Esophagus squamous epithelium (tissue), 5 donors: ENCODE results near the gene CDC34. TPM values are rescaled to one million over a fixed set of nuclear protein-coding genes. Genes with fewer than 3 reads are reported as not detected.

Experiments used
- DNase-seq: peaks from one replicate; lab custom pipeline; 2025; lab: John Stamatoyannopoulos, UW
- H3K27ac ChIP-seq, 4 donors: fragments of 200-600 bp; sonication (generic); one replicate each; pipeline ENCODE4 v1.5.1; 2016 to 2019; ENCODE audit warnings: mild to moderate bottlenecking in 1 of 4
- H3K27me3 ChIP-seq, 4 donors: fragments of 200-600 bp; sonication (generic); 1 replicate in 3 of 4; 2 replicates in 1 of 4; pipeline versions ENCODE4 v1.5.1 to v1.6.0; 2017 to 2021; ENCODE audit warnings: antibody characterized with exemption in 1 of 4
- H3K36me3 ChIP-seq, 3 donors: fragments of 200-600 bp; sonication (generic); one replicate each; pipeline ENCODE4 v1.5.1; 2016 to 2019
- H3K4me1 ChIP-seq, 3 donors: fragments of 200-600 bp; sonication (generic); one replicate each; pipeline ENCODE4 v1.5.1; 2017 to 2019
- H3K4me3 ChIP-seq, 4 donors: fragments of 200-600 bp; sonication (generic); 1 replicate in 3 of 4; 2 replicates in 1 of 4; pipeline ENCODE4 v1.5.1; 2016 to 2019; ENCODE audit warnings: mild to moderate bottlenecking in 2 of 4, moderate library complexity in 1 of 4
- H3K9me3 ChIP-seq, 3 donors: fragments of 200-600 bp; sonication (generic); one replicate each; pipeline ENCODE4 v1.5.1; 2016 to 2019
- CTCF ChIP-seq, 6 experiments: fragments of 450-650 bp in 4 of 6; fragments of 200-600 bp in 2 of 6; sonication (generic) in 2 of 6; IDR thresholded peaks; one replicate each; pipeline ENCODE4 v1.5.1; 2016 to 2019; ENCODE audit warnings: antibody characterized with exemption in 6 of 6, mild to moderate bottlenecking in 4 of 6, moderate library complexity in 4 of 6
- POLR2A ChIP-seq, 4 donors: fragments of 450-650 bp; IDR thresholded peaks; one replicate each; pipeline ENCODE4 v1.6.1; 2017; ENCODE audit warnings: antibody characterized with exemption in 4 of 4, mild to moderate bottlenecking in 4 of 4, moderate library complexity in 3 of 4
- WGBS, 2 donors: methylation state at CpG; one replicate each; pipeline ENCODE4 v1.1.5; 2018; 5-methylcytosine and 5-hydroxymethylcytosine counted together
- intact Hi-C: fragments of 100-400 bp; cut with DNase I; formaldehyde crosslinking; loops from one replicate; pipeline ENCODE4 v1.15.0; 2022
- total RNA-seq, 4 donors: library from RNA; depleted of rRNA; stranded (reverse); fragments of >200 nt; gene quantifications; one replicate each; pipeline ENCODE4 v1.1.0, GENCODE V29; 2016
- donor health status: DM: yes; HTN: yes; CAD: no.

Gene CDC34
- total RNA-seq, 4 donors from 2014 or later = 33.5 to 53.5 (median 34.5) TPM

GRCh38 chr19:547117-547516 lies 15.6 kb downstream of the CDC34 start:
- H3K27ac ChIP-seq = no peak overlapping the region
- intact Hi-C loops = no loop called here
- peaks cover 0 to 33% (median 0%) of the 10 kb centered on the region in 4 donors for H3K27me3 ChIP-seq
- peaks cover 0 to 12% (median 5%) of the 10 kb centered on the region in 3 donors for H3K36me3 ChIP-seq
- H3K4me1 ChIP-seq = peaks cover 0 to 10% (median 0%) of the 10 kb centered on the region in 3 donors
- DNase-seq = no peak
- H3K9me3 ChIP-seq = no peaks in the 10 kb centered on the region
- no peak overlapping the region for H3K4me3 ChIP-seq
- 79 to 91% methylated on average over 3 of the region's 15 CpGs for WGBS, 2 donors
- TF ChIP-seq POLR2A (IDR thresholded peaks at IDR 0.05) (no peak), CTCF (IDR thresholded peaks at IDR 0.05) (no peak)

GRCh38 chr19:547836-548720 lies 16.5 kb downstream of the CDC34 start:
- no peaks in the 10 kb centered on the region for H3K9me3 ChIP-seq
- no peak overlapping the region for H3K27ac ChIP-seq
- H3K36me3 ChIP-seq = peaks cover 0 to 3% (median 0%) of the 10 kb centered on the region in 3 donors
- WGBS, 2 donors = 79% methylated on average over 7 to 17 of the region's 26 CpGs
- peaks cover 0 to 40% (median 0%) of the 10 kb centered on the region in 4 donors for H3K27me3 ChIP-seq
- no peak for DNase-seq
- no peak overlapping the region for H3K4me3 ChIP-seq
- intact Hi-C loops = no loop called here
- no peak for TF ChIP-seq POLR2A (IDR thresholded peaks at IDR 0.05)
- TF ChIP-seq CTCF (IDR thresholded peaks at IDR 0.05) = no peak
- peaks cover 0 to 10% (median 0%) of the 10 kb centered on the region in 3 donors for H3K4me1 ChIP-seq

- TF ChIP-seq POLR2A (IDR thresholded peaks at IDR 0.05) = no peak
- no peak for TF ChIP-seq CTCF (IDR thresholded peaks at IDR 0.05)
- H3K27ac ChIP-seq = no peak overlapping the region
- WGBS, 2 donors = 52 to 88% methylated on average over 5 to 12 of the region's 52 CpGs
- DNase-seq = no peak
- H3K36me3 ChIP-seq = no peaks in the 10 kb centered on the region
- peaks cover 0 to 40% (median 0%) of the 10 kb centered on the region in 4 donors for H3K27me3 ChIP-seq
- intact Hi-C loops = no loop called here
- H3K4me3 ChIP-seq = no peak overlapping the region
- H3K9me3 ChIP-seq = no peaks in the 10 kb centered on the region
- H3K4me1 ChIP-seq = peaks cover 0 to 6% (median 0%) of the 10 kb centered on the region in 3 donors
These were observed 17.6 kb downstream of the CDC34 start for GRCh38 chr19:548886-549830.

GRCh38 chr19:554817-555216 lies 23.3 kb downstream of the CDC34 start:
- intact Hi-C loops = no loop called here
- DNase-seq = no peak
- Histone ChIP-seq H3K4me1 (peaks cover 0 to 24% (median 4%) of the 10 kb centered on the region in 3 donors), H3K4me3 (no peak overlapping the region), H3K27me3 (peaks cover 0 to 21% (median 0%) of the 10 kb centered on the region in 4 donors), H3K27ac (no peak overlapping the region), H3K9me3 (no peaks in the 10 kb centered on the region), H3K36me3 (no peaks in the 10 kb centered on the region)
- 69 to 75% methylated on average over 13 to 18 of the region's 20 CpGs for WGBS, 2 donors
- TF ChIP-seq POLR2A (IDR thresholded peaks at IDR 0.05) (no peak), CTCF (IDR thresholded peaks at IDR 0.05) (no peak)
